Peyer's patch (tissue), 4 donors: ENCODE data around the gene ILKAP.

ENCODE experiments used
- POLR2A ChIP-seq, 2 donors: fragments of 450-650 bp; IDR thresholded peaks; one replicate each; pipeline ENCODE4 v1.5.1; 2017; ENCODE audit warnings: antibody characterized with exemption in 2 of 2, mild to moderate bottlenecking in 2 of 2, moderate library complexity in 2 of 2
- TF ChIP-seq, protein P1 (sequence below), 6 experiments: fragments of 450-650 bp in 4 of 6; fragments of 200-600 bp in 2 of 6; sonication (generic) in 1 of 6; IDR thresholded peaks; one replicate each; pipeline ENCODE4 v1.5.1; 2017 to 2019; ENCODE audit warnings: antibody characterized with exemption in 6 of 6, mild to moderate bottlenecking in 3 of 6, moderate library complexity in 1 of 6

DNA sequence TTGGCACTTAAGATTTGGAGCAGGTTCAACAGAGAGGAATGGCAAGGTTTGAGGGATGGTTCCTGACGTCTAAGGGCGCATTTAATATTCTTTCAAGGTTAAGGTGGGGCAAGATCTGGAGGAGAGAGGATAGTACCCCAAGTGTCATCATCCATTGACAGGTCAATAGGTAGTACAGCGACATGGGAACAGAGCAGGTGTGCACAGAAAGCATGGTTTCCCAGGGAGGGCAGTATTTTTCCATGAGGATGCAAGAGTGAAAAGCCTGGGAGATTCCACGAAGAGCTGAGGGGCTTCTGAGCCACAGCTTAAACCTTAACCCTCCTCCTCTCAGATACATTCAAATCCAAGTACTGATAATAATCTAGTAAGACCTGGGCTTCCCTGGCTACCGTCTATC is 27.2 kb upstream of the ILKAP start:
- TF ChIP-seq, protein P1, sequence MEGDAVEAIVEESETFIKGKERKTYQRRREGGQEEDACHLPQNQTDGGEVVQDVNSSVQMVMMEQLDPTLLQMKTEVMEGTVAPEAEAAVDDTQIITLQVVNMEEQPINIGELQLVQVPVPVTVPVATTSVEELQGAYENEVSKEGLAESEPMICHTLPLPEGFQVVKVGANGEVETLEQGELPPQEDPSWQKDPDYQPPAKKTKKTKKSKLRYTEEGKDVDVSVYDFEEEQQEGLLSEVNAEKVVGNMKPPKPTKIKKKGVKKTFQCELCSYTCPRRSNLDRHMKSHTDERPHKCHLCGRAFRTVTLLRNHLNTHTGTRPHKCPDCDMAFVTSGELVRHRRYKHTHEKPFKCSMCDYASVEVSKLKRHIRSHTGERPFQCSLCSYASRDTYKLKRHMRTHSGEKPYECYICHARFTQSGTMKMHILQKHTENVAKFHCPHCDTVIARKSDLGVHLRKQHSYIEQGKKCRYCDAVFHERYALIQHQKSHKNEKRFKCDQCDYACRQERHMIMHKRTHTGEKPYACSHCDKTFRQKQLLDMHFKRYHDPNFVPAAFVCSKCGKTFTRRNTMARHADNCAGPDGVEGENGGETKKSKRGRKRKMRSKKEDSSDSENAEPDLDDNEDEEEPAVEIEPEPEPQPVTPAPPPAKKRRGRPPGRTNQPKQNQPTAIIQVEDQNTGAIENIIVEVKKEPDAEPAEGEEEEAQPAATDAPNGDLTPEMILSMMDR (IDR thresholded peaks at IDR 0.05) = no peak
- no peak for TF ChIP-seq POLR2A (IDR thresholded peaks at IDR 0.05)
